Neural crest cell (in vitro differentiated cells): ENCODE measurements around the gene ARHGEF12. TPM values are rescaled to one million over a fixed set of nuclear protein-coding genes. Genes with fewer than 3 reads are reported as not detected.

ENCODE experiments used
- DNase-seq: peaks from one replicate; pipeline ENCODE4 v3.0.0; 2021; ENCODE audit warnings: low read depth, mixed read lengths, low spot score
- H3K27ac Mint-ChIP-seq: one replicate; pipeline ENCODE4 v1.8.0; 2021; ENCODE audit warnings: mild to moderate bottlenecking, mixed read lengths; ENCODE audit not compliant: unreplicated experiment
- H3K27me3 Mint-ChIP-seq: 2 replicates; pipeline ENCODE4 v1.8.0; 2021; ENCODE audit warnings: low read depth, mild to moderate bottlenecking, mixed read lengths
- H3K36me3 Mint-ChIP-seq: 2 replicates; pipeline ENCODE4 v1.8.0; 2021; ENCODE audit warnings: low read depth, mild to moderate bottlenecking, mixed read lengths
- H3K4me1 Mint-ChIP-seq: 2 replicates; pipeline ENCODE4 v1.8.0; 2021; ENCODE audit warnings: mixed read lengths
- H3K4me3 Mint-ChIP-seq: one replicate; pipeline ENCODE4 v1.8.0; 2021; ENCODE audit warnings: mild to moderate bottlenecking, mixed read lengths
- H3K9me3 Mint-ChIP-seq: 2 replicates; pipeline ENCODE4 v1.8.0; 2021; ENCODE audit warnings: mixed read lengths
- total RNA-seq: library from RNA; stranded (reverse); gene quantifications from 2 replicates; pipeline ENCODE4 v1.2.1, GENCODE V29; 2021
- TF ChIP-seq, protein P1 (sequence below): fragments of 200-600 bp; sonication (generic); conservative IDR thresholded peaks from 2 replicates; pipeline ENCODE4 v1.5.0; 2021; ENCODE audit warnings: antibody characterized with exemption, mild to moderate bottlenecking

ARHGEF12 gene
- total RNA-seq, 1 donor from 2014 or later, result 66.2 TPM

GRCh38 chr11:120399307-120399706 lies 63.1 kb downstream of the ARHGEF12 start:
- DNase-seq, result no peak
- peaks cover 4% of the 10 kb centered on the region for H3K9me3 Mint-ChIP-seq
- H3K27me3 Mint-ChIP-seq, result no peaks in the 10 kb centered on the region
- no peak overlapping the region for H3K27ac Mint-ChIP-seq
- H3K4me1 Mint-ChIP-seq, result peaks cover 24% of the 10 kb centered on the region
- TF ChIP-seq, protein P1, sequence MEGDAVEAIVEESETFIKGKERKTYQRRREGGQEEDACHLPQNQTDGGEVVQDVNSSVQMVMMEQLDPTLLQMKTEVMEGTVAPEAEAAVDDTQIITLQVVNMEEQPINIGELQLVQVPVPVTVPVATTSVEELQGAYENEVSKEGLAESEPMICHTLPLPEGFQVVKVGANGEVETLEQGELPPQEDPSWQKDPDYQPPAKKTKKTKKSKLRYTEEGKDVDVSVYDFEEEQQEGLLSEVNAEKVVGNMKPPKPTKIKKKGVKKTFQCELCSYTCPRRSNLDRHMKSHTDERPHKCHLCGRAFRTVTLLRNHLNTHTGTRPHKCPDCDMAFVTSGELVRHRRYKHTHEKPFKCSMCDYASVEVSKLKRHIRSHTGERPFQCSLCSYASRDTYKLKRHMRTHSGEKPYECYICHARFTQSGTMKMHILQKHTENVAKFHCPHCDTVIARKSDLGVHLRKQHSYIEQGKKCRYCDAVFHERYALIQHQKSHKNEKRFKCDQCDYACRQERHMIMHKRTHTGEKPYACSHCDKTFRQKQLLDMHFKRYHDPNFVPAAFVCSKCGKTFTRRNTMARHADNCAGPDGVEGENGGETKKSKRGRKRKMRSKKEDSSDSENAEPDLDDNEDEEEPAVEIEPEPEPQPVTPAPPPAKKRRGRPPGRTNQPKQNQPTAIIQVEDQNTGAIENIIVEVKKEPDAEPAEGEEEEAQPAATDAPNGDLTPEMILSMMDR, result no peak
- H3K4me3 Mint-ChIP-seq, result no peak overlapping the region
- H3K36me3 Mint-ChIP-seq, result peaks cover 5% of the 10 kb centered on the region

GRCh38 chr11:120400564-120401364 lies 64.6 kb downstream of the ARHGEF12 start:
- Mint-ChIP-seq H3K36me3 (no peaks in the 10 kb centered on the region), H3K27ac (no peak overlapping the region), H3K27me3 (no peaks in the 10 kb centered on the region), H3K9me3 (no peaks in the 10 kb centered on the region), H3K4me1 (peaks cover 30% of the 10 kb centered on the region), H3K4me3 (no peak overlapping the region)
- TF ChIP-seq, protein P1, result no peak
- no peak for DNase-seq

- TF ChIP-seq, protein P1, result no peak
- Mint-ChIP-seq H3K27ac (no peak overlapping the region), H3K9me3 (no peaks in the 10 kb centered on the region), H3K4me1 (peaks cover 30% of the 10 kb centered on the region), H3K4me3 (no peak overlapping the region), H3K27me3 (no peaks in the 10 kb centered on the region), H3K36me3 (no peaks in the 10 kb centered on the region)
- no peak for DNase-seq
These were observed 65.3 kb downstream of the ARHGEF12 start for GRCh38 chr11:120401506-120401905.

DNA sequence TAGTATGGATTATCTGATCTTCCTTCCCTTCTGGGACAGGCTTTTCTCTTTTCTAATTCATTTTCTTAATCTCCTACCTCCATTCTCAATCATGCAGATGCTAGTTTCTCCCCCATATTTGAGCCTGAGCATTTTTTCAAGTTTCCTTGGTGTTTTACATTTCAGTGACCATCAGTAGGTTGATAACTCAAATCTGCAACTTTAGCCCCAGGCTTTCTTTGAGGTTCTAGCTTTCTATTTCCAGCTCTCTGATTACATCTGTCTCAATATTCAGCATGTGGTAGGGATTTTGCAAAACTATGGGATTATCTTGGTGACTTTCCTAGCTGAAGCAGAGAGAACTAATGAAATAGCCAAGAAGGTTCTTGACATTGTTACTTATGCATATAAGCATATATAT lies 67.8 kb downstream of the ARHGEF12 start:
- H3K36me3 Mint-ChIP-seq, result no peaks in the 10 kb centered on the region
- peaks cover 25% of the 10 kb centered on the region for H3K4me1 Mint-ChIP-seq
- H3K4me3 Mint-ChIP-seq, result no peak overlapping the region
- no peak for DNase-seq
- no peaks in the 10 kb centered on the region for H3K27me3 Mint-ChIP-seq
- H3K27ac Mint-ChIP-seq, result no peak overlapping the region
- no peaks in the 10 kb centered on the region for H3K9me3 Mint-ChIP-seq
- TF ChIP-seq, protein P1, result no peak

GRCh38 chr11:120404495-120404894 lies 68.3 kb downstream of the ARHGEF12 start:
- Mint-ChIP-seq H3K4me3 (no peak overlapping the region), H3K36me3 (no peaks in the 10 kb centered on the region), H3K4me1 (peaks cover 25% of the 10 kb centered on the region), H3K27ac (no peak overlapping the region), H3K27me3 (no peaks in the 10 kb centered on the region), H3K9me3 (no peaks in the 10 kb centered on the region)
- no peak for DNase-seq
- TF ChIP-seq, protein P1, result no peak
